ENCODE results near the gene THRB.

Gene THRB

DNA sequence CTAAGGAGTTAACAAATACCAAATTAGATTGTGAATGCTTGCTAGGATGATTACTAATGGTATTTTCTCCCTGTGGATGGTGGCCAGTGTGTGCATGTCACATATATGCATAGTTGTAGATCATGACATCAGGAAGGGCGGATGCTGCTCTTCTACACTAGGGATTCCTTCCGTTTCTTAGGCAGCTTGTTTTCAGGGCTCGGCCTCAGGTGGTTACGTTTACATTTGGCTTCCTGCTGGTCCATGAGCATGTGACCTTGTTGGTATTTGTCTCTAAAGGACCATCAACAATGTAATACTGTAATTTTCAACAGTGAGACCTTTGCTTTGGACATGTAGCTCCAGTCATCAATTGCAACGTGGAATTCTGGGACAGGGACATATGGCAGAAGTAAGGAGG lies 328.1 kb downstream of the THRB start:
- TF ChIP-seq, protein P1, sequence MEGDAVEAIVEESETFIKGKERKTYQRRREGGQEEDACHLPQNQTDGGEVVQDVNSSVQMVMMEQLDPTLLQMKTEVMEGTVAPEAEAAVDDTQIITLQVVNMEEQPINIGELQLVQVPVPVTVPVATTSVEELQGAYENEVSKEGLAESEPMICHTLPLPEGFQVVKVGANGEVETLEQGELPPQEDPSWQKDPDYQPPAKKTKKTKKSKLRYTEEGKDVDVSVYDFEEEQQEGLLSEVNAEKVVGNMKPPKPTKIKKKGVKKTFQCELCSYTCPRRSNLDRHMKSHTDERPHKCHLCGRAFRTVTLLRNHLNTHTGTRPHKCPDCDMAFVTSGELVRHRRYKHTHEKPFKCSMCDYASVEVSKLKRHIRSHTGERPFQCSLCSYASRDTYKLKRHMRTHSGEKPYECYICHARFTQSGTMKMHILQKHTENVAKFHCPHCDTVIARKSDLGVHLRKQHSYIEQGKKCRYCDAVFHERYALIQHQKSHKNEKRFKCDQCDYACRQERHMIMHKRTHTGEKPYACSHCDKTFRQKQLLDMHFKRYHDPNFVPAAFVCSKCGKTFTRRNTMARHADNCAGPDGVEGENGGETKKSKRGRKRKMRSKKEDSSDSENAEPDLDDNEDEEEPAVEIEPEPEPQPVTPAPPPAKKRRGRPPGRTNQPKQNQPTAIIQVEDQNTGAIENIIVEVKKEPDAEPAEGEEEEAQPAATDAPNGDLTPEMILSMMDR (IDR thresholded peaks at IDR 0.05; ENCODE audit: low read length, missing control alignments) = no peak
- DNase-seq (ENCODE audit: low read depth) = no peak

DNA sequence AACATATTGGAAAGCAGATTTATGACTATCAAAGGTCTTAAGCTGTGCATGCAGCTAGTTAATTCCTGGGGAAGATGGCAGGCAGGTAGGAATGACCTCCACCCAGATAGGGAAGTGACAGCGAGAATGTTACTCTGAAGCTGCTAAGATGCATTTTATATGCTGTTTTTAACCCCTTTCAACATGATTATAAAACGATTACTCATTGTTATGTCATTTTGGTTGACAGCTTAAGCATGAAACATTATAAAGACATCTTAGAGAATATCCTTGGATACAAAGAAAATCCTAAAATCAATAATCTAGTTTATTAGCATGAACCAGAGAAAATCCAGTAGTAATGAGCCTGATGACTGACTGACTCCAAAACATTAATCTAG lies 329.1 kb downstream of the THRB start:
- no peak overlapping the region for H3K4me3 ChIP-seq (replicated peaks; ENCODE audit: low read depth, low read length)
- TF ChIP-seq, protein P1 (IDR thresholded peaks at IDR 0.05; ENCODE audit: low read length, missing control alignments) = no peak
- DNase-seq (ENCODE audit: low read depth) = no peak

More for the DNA sequence above, 328.1 kb downstream of the THRB start:
- H3K4me3 ChIP-seq (replicated peaks; ENCODE audit: low read depth, low read length) = no peak overlapping the region

DNA sequence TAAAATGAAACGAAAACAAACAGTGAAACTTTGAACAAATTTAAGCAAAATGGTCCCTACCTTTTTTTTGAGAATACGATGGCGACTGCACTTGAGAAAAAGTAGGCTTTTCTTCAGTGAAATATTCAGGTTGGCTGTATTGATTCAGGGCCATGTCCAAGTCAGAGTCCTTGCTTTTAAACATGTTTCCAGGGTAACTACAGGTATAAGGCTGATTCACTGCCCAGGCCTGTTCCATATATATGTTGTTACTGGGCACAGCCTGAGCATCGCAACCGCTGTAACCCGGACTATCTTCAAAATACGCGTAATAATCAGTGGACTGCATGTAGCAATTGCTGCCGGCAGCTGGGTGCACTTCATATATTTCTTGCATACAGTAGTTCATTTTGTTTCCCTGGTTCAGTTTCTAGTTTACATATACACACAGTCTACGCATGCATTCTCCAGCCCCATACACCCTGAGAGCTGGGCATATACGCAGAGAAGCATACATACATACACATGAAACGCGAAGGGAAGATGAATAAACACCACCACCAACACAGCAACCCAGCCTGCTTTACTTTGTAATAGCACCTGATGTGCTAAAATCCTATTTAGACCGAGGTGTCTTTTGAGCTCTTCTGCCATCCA lies 329.6 kb downstream of the THRB start:
- TF ChIP-seq, protein P1 (IDR thresholded peaks at IDR 0.05; ENCODE audit: low read length, missing control alignments) = no peak
- DNase-seq (ENCODE audit: low read depth) = no peak
- H3K4me3 ChIP-seq (replicated peaks; ENCODE audit: low read depth, low read length) = no peak overlapping the region

DNA sequence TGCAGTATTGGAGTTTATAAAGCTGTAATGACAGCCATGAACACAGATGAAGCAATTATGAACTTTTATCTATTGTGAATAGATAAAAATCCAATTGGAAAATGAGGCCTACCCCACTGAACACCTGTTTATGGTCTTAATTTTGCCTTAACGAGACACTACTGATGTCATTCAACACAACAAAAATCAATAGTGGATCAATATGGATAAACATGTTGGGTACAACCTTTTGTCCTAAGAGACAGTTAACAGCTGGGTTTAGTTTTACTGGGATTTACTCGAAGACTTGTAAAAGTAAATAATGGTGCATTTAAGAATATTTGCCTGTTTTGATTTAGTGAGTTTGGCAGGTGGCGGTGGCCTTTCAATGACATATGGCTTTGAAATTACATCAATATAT lies 331.7 kb downstream of the THRB start:
- TF ChIP-seq, protein P1 (IDR thresholded peaks at IDR 0.05; ENCODE audit: low read length, missing control alignments) = no peak
- H3K4me3 ChIP-seq (replicated peaks; ENCODE audit: low read depth, low read length) = no peak overlapping the region
- DNase-seq (ENCODE audit: low read depth) = no peak

DNA sequence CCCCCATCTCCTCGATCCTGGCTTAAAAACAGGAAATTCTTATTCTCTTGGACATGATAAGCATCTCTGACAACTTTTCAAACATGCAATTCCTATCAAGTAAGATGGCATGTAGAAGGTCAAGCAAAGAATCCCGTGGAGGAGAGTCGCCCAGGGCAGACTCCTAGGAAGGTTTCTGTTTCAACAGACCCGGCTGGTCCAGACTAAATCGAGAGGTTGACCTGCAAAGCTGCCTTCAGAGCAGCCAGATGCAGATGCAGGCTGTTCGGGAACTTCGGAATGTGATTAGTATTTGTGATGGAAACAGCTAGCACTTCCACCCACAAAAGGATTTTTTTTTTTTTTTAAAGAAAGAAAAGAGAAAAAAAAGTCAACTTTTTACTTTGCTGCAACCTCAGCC lies 332.8 kb downstream of the THRB start:
- DNase-seq (ENCODE audit: low read depth) = peak; percentile 21
- H3K4me3 ChIP-seq (replicated peaks; ENCODE audit: low read depth, low read length) = no peak overlapping the region
- TF ChIP-seq, protein P1 (IDR thresholded peaks at IDR 0.05; ENCODE audit: low read length, missing control alignments) = no peak

DNA sequence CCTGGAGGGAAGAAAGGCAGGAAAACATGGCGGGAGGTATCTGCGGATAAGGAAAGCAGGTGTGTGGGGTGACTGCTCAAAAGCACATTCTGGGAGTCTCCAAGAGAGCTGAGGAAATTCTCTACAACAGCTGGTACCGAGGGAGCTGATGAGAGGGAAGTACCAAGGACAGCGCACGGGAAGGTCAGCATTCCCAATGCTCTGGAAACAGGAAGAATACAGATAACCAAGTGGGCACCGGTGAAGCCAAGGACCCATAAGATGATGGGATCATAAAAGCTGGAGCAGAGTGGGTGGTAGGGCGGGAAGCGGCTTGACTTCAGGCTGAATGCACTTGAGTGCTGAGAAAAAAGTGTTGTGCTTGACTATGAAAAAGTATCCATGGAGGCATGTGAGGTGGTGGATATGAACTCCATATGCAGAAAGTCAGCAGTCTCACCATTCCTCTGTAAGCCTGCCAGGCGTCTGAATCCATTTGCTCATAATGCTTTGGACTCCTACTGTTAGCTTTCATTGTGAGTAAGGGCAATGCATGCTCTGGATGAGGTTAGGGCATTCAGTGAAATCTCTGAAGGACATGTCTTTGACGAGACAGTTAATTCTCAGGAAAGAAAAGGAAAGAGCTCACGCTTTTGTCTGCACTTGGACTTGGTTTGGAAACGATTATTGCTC lies 334.1 kb downstream of the THRB start:
- TF ChIP-seq, protein P1 (IDR thresholded peaks at IDR 0.05; ENCODE audit: low read length, missing control alignments) = no peak
- DNase-seq (ENCODE audit: low read depth) = peak; percentile 47
- no peak overlapping the region for H3K4me3 ChIP-seq (replicated peaks; ENCODE audit: low read depth, low read length)

All from fibroblast of pulmonary artery (primary cell).